ENCODE data around the gene TMPRSS12. TPM values are rescaled to one million over a fixed set of nuclear protein-coding genes. Genes with fewer than 3 reads are reported as not detected.
"Not testable (repeated sequence)": the region's sequence is repeated elsewhere in the genome, so short reads cannot be mapped to it uniquely, and the experiment has no call there.

Gene TMPRSS12
- total RNA-seq, 1 experiment from 2014 or later, result not detected

- not testable (repeated sequence) for H3K9ac ChIP-seq (ENCODE audit: low read length); DNase-seq; H3K9me3 ChIP-seq (ENCODE audit: low read length); H3K4me1 ChIP-seq (ENCODE audit: low read length); H3K79me2 ChIP-seq (ENCODE audit: low read length); H3K9me2 ChIP-seq (replicated peaks; ENCODE audit: insufficient read depth, low read length); H3K4me2 ChIP-seq (ENCODE audit: low read depth, low read length, poor library complexity, severe bottlenecking); H3K4me3 ChIP-seq (ENCODE audit: low read length); H2AFZ ChIP-seq (ENCODE audit: low read length); H4K20me1 ChIP-seq (ENCODE audit: insufficient read depth, low read depth, low read length); H3K27ac ChIP-seq (ENCODE audit: low read length); H3K27me3 ChIP-seq (ENCODE audit: low read length); H3K36me3 ChIP-seq (ENCODE audit: insufficient read depth, low read length)
These were observed 26.2 kb downstream of the TMPRSS12 start for GRCh38 chr12:50868881-50869280.

GRCh38 chr12:50882563-50882962 is 39.8 kb downstream of the TMPRSS12 start:
- Histone ChIP-seq H3K36me3 (ENCODE audit: insufficient read depth, low read length) (no peaks in the 10 kb centered on the region), H3K4me3 (ENCODE audit: low read length) (no peak overlapping the region), H3K9me3 (ENCODE audit: low read length) (no peaks in the 10 kb centered on the region), H3K27ac (ENCODE audit: low read length) (no peak overlapping the region), H3K9ac (ENCODE audit: low read length) (no peak overlapping the region), H3K4me2 (ENCODE audit: low read depth, low read length, poor library complexity, severe bottlenecking) (no peak overlapping the region), H4K20me1 (ENCODE audit: insufficient read depth, low read depth, low read length) (no peaks in the 10 kb centered on the region), H3K4me1 (ENCODE audit: low read length) (peaks cover 33% of the 10 kb centered on the region), H3K79me2 (ENCODE audit: low read length) (no peaks in the 10 kb centered on the region), H2AFZ (ENCODE audit: low read length) (no peak overlapping the region), H3K27me3 (ENCODE audit: low read length) (no peaks in the 10 kb centered on the region), H3K9me2 (replicated peaks; ENCODE audit: insufficient read depth, low read length) (no peaks in the 10 kb centered on the region)
- DNase-seq, result peak; percentile 25

- Histone ChIP-seq H2AFZ (ENCODE audit: low read length) (peak overlapping the region; percentile 66; the same call in 1 of the 2 replicates), H3K27ac (ENCODE audit: low read length) (peak overlapping the region; percentile 77), H3K4me3 (ENCODE audit: low read length) (no peak overlapping the region), H3K36me3 (ENCODE audit: insufficient read depth, low read length) (no peaks in the 10 kb centered on the region), H3K9me3 (ENCODE audit: low read length) (no peaks in the 10 kb centered on the region), H3K4me1 (ENCODE audit: low read length) (peaks cover 36% of the 10 kb centered on the region), H3K79me2 (ENCODE audit: low read length) (no peaks in the 10 kb centered on the region), H3K4me2 (ENCODE audit: low read depth, low read length, poor library complexity, severe bottlenecking) (no peak overlapping the region), H4K20me1 (ENCODE audit: insufficient read depth, low read depth, low read length) (no peaks in the 10 kb centered on the region), H3K9ac (ENCODE audit: low read length) (no peak overlapping the region), H3K27me3 (ENCODE audit: low read length) (no peaks in the 10 kb centered on the region), H3K9me2 (replicated peaks; ENCODE audit: insufficient read depth, low read length) (no peaks in the 10 kb centered on the region)
- no peak for DNase-seq
These were observed 44.5 kb downstream of the TMPRSS12 start for GRCh38 chr12:50887191-50887590.

- Histone ChIP-seq H3K4me3 (ENCODE audit: low read length) (no peak overlapping the region), H3K27me3 (ENCODE audit: low read length) (no peaks in the 10 kb centered on the region), H3K36me3 (ENCODE audit: insufficient read depth, low read length) (no peaks in the 10 kb centered on the region), H3K79me2 (ENCODE audit: low read length) (no peaks in the 10 kb centered on the region), H2AFZ (ENCODE audit: low read length) (no peak overlapping the region), H3K9ac (ENCODE audit: low read length) (no peak overlapping the region), H3K4me1 (ENCODE audit: low read length) (peaks cover 35% of the 10 kb centered on the region), H3K9me2 (replicated peaks; ENCODE audit: insufficient read depth, low read length) (no peaks in the 10 kb centered on the region), H3K27ac (ENCODE audit: low read length) (no peak overlapping the region), H4K20me1 (ENCODE audit: insufficient read depth, low read depth, low read length) (no peaks in the 10 kb centered on the region), H3K9me3 (ENCODE audit: low read length) (no peaks in the 10 kb centered on the region), H3K4me2 (ENCODE audit: low read depth, low read length, poor library complexity, severe bottlenecking) (no peak overlapping the region)
- DNase-seq, result no peak
These were observed 45.9 kb downstream of the TMPRSS12 start for GRCh38 chr12:50888666-50889065.

GRCh38 chr12:50894241-50894640 is 51.5 kb downstream of the TMPRSS12 start:
- Histone ChIP-seq H3K27me3 (ENCODE audit: low read length) (no peaks in the 10 kb centered on the region), H2AFZ (ENCODE audit: low read length) (no peak overlapping the region), H3K4me2 (ENCODE audit: low read depth, low read length, poor library complexity, severe bottlenecking) (no peak overlapping the region), H3K36me3 (ENCODE audit: insufficient read depth, low read length) (no peaks in the 10 kb centered on the region), H3K9ac (ENCODE audit: low read length) (no peak overlapping the region), H3K9me3 (ENCODE audit: low read length) (no peaks in the 10 kb centered on the region), H3K79me2 (ENCODE audit: low read length) (no peaks in the 10 kb centered on the region), H3K4me3 (ENCODE audit: low read length) (no peak overlapping the region), H3K9me2 (replicated peaks; ENCODE audit: insufficient read depth, low read length) (no peaks in the 10 kb centered on the region), H3K27ac (ENCODE audit: low read length) (no peak overlapping the region), H4K20me1 (ENCODE audit: insufficient read depth, low read depth, low read length) (no peaks in the 10 kb centered on the region), H3K4me1 (ENCODE audit: low read length) (peaks cover 13% of the 10 kb centered on the region)
- no peak for DNase-seq

GRCh38 chr12:50901685-50902113 is 59.0 kb downstream of the TMPRSS12 start:
- H3K79me2 ChIP-seq (ENCODE audit: low read length), result no peaks in the 10 kb centered on the region
- H3K9me2 ChIP-seq (replicated peaks; ENCODE audit: insufficient read depth, low read length), result no peaks in the 10 kb centered on the region
- H3K9ac ChIP-seq (ENCODE audit: low read length), result no peak overlapping the region
- H3K27me3 ChIP-seq (ENCODE audit: low read length), result no peaks in the 10 kb centered on the region
- H2AFZ ChIP-seq (ENCODE audit: low read length), result no peak overlapping the region
- no peaks in the 10 kb centered on the region for H3K36me3 ChIP-seq (ENCODE audit: insufficient read depth, low read length)
- H3K4me1 ChIP-seq (ENCODE audit: low read length), result no peaks in the 10 kb centered on the region
- no peaks in the 10 kb centered on the region for H3K9me3 ChIP-seq (ENCODE audit: low read length)
- no peaks in the 10 kb centered on the region for H4K20me1 ChIP-seq (ENCODE audit: insufficient read depth, low read depth, low read length)
- H3K4me3 ChIP-seq (ENCODE audit: low read length), result no peak overlapping the region
- no peak for DNase-seq
- H3K27ac ChIP-seq (ENCODE audit: low read length), result no peak overlapping the region
- no peak overlapping the region for H3K4me2 ChIP-seq (ENCODE audit: low read depth, low read length, poor library complexity, severe bottlenecking)

GRCh38 chr12:50908479-50908878 is 65.8 kb downstream of the TMPRSS12 start:
- not testable (repeated sequence) for H3K9ac ChIP-seq (ENCODE audit: low read length); H3K4me3 ChIP-seq (ENCODE audit: low read length); H3K27ac ChIP-seq (ENCODE audit: low read length); H3K4me1 ChIP-seq (ENCODE audit: low read length); H3K9me3 ChIP-seq (ENCODE audit: low read length); H3K4me2 ChIP-seq (ENCODE audit: low read depth, low read length, poor library complexity, severe bottlenecking); H4K20me1 ChIP-seq (ENCODE audit: insufficient read depth, low read depth, low read length); H3K79me2 ChIP-seq (ENCODE audit: low read length); H3K27me3 ChIP-seq (ENCODE audit: low read length); H3K36me3 ChIP-seq (ENCODE audit: insufficient read depth, low read length); H2AFZ ChIP-seq (ENCODE audit: low read length); H3K9me2 ChIP-seq (replicated peaks; ENCODE audit: insufficient read depth, low read length); DNase-seq

GRCh38 chr12:50912361-50912760 is 69.6 kb downstream of the TMPRSS12 start:
- H3K4me1 ChIP-seq (ENCODE audit: low read length); H3K27me3 ChIP-seq (ENCODE audit: low read length); H3K9me2 ChIP-seq (replicated peaks; ENCODE audit: insufficient read depth, low read length); H3K27ac ChIP-seq (ENCODE audit: low read length); H3K36me3 ChIP-seq (ENCODE audit: insufficient read depth, low read length); H2AFZ ChIP-seq (ENCODE audit: low read length); H3K4me3 ChIP-seq (ENCODE audit: low read length); H3K79me2 ChIP-seq (ENCODE audit: low read length); H3K4me2 ChIP-seq (ENCODE audit: low read depth, low read length, poor library complexity, severe bottlenecking); DNase-seq; H4K20me1 ChIP-seq (ENCODE audit: insufficient read depth, low read depth, low read length); H3K9ac ChIP-seq (ENCODE audit: low read length): not testable (repeated sequence)
- H3K9me3 ChIP-seq (ENCODE audit: low read length), result peaks cover 16% of the 10 kb centered on the region

- Histone ChIP-seq H3K79me2 (ENCODE audit: low read length) (no peaks in the 10 kb centered on the region), H4K20me1 (ENCODE audit: insufficient read depth, low read depth, low read length) (no peaks in the 10 kb centered on the region), H3K36me3 (ENCODE audit: insufficient read depth, low read length) (no peaks in the 10 kb centered on the region), H3K27me3 (ENCODE audit: low read length) (no peaks in the 10 kb centered on the region), H3K27ac (ENCODE audit: low read length) (no peak overlapping the region), H3K4me2 (ENCODE audit: low read depth, low read length, poor library complexity, severe bottlenecking) (no peak overlapping the region), H3K9me2 (replicated peaks; ENCODE audit: insufficient read depth, low read length) (no peaks in the 10 kb centered on the region), H3K9me3 (ENCODE audit: low read length) (peaks cover 16% of the 10 kb centered on the region), H3K9ac (ENCODE audit: low read length) (no peak overlapping the region), H3K4me3 (ENCODE audit: low read length) (no peak overlapping the region), H3K4me1 (ENCODE audit: low read length) (no peaks in the 10 kb centered on the region), H2AFZ (ENCODE audit: low read length) (no peak overlapping the region)
- DNase-seq, result no peak
These were observed 70.5 kb downstream of the TMPRSS12 start for GRCh38 chr12:50913224-50913623.

Measured in Karpas-422 (cell line).